H9 (cell line): ENCODE data around the gene ELMO2. TPM values are rescaled to one million over a fixed set of nuclear protein-coding genes. Genes with fewer than 3 reads are reported as not detected.

ENCODE experiments used
- DNase-seq: peaks from one replicate; pipeline ENCODE4 v3.0.0-alpha.2; 2017
- H2AFZ ChIP-seq: one replicate; pipeline ENCODE4 v1.6.1; 2013; ENCODE audit warnings: mild to moderate bottlenecking, low read length, control low read depth, moderate library complexity
- H2AK5ac ChIP-seq: 2 replicates; pipeline ENCODE4 v1.6.1; 2013; ENCODE audit warnings: low read length, control low read depth, mixed read lengths; ENCODE audit not compliant: insufficient read length
- H2BK120ac ChIP-seq: one replicate; pipeline ENCODE4 v1.6.1; 2013; ENCODE audit warnings: low read depth, mild to moderate bottlenecking, low read length, control low read depth, inconsistent platforms; ENCODE audit not compliant: poor library complexity, severe bottlenecking
- H2BK12ac ChIP-seq: 2 replicates; pipeline ENCODE4 v1.6.1; 2013; ENCODE audit warnings: low read length, control low read depth, mixed read lengths, low read depth; ENCODE audit not compliant: insufficient read length
- H2BK15ac ChIP-seq: 2 replicates; pipeline ENCODE4 v1.6.1; 2013; ENCODE audit warnings: low read depth, low read length, control low read depth
- H2BK20ac ChIP-seq: one replicate; pipeline ENCODE4 v1.6.1; 2013; ENCODE audit warnings: low read depth, mild to moderate bottlenecking, low read length, control low read depth, inconsistent platforms; ENCODE audit not compliant: poor library complexity, severe bottlenecking
- H2BK5ac ChIP-seq: 2 replicates; pipeline ENCODE4 v1.6.1; 2013; ENCODE audit warnings: low read length, control low read depth, mixed read lengths; ENCODE audit not compliant: insufficient read length
- H3K14ac ChIP-seq: 2 replicates; pipeline ENCODE4 v1.6.1; 2013; ENCODE audit warnings: low read length, control low read depth; ENCODE audit not compliant: insufficient read depth
- H3K18ac ChIP-seq: 2 replicates; pipeline ENCODE4 v1.6.1; 2013; ENCODE audit warnings: low read depth, mild to moderate bottlenecking, mixed read lengths, low read length, control low read depth; ENCODE audit not compliant: insufficient read length
- H3K23ac ChIP-seq: 2 replicates; pipeline ENCODE4 v1.6.1; 2013; ENCODE audit warnings: low read length, control low read depth, mixed read lengths, low read depth; ENCODE audit not compliant: insufficient read length
- H3K23me2 ChIP-seq: 2 replicates; pipeline ENCODE4 v1.6.1; 2013; ENCODE audit warnings: low read depth, mild to moderate bottlenecking, mixed read lengths, low read length, control low read depth; ENCODE audit not compliant: insufficient read length, poor library complexity, severe bottlenecking
- H3K27ac ChIP-seq: 2 replicates; pipeline ENCODE4 v1.5.1; 2013; ENCODE audit warnings: low read length, control low read depth, mixed read lengths, low read depth; ENCODE audit not compliant: insufficient read length
- H3K27me3 ChIP-seq: 2 replicates; pipeline ENCODE4 v1.6.1; 2013; ENCODE audit warnings: low read length, control low read depth, inconsistent platforms; ENCODE audit not compliant: insufficient read depth
- H3K4ac ChIP-seq: 2 replicates; pipeline ENCODE4 v1.6.1; 2013; ENCODE audit warnings: low read depth, mild to moderate bottlenecking, control low read depth, inconsistent platforms, low read length, moderate library complexity
- H3K4me1 ChIP-seq: 2 replicates; pipeline ENCODE4 v1.6.1; 2013; ENCODE audit warnings: low read length, control low read depth, inconsistent platforms; ENCODE audit not compliant: insufficient read depth
- H3K4me2 ChIP-seq: 2 replicates; pipeline ENCODE4 v1.6.1; 2013; ENCODE audit warnings: low read length, control low read depth, mixed read lengths; ENCODE audit not compliant: insufficient read length, insufficient read depth
- H3K56ac ChIP-seq: 2 replicates; pipeline ENCODE4 v1.6.1; 2013; ENCODE audit warnings: low read depth, mild to moderate bottlenecking, mixed read lengths, low read length, control low read depth; ENCODE audit not compliant: insufficient read length
- H3K79me1 ChIP-seq: 2 replicates; pipeline ENCODE4 v1.6.1; 2013; ENCODE audit warnings: low read depth, mild to moderate bottlenecking, moderate library complexity, low read length, control low read depth, inconsistent platforms; ENCODE audit not compliant: insufficient read depth, poor library complexity, severe bottlenecking
- H3K79me2 ChIP-seq: 2 replicates; pipeline ENCODE4 v1.6.1; 2013; ENCODE audit warnings: low read length, control low read depth, inconsistent platforms; ENCODE audit not compliant: insufficient read depth
- H3K9ac ChIP-seq: 2 replicates; pipeline ENCODE4 v1.6.1; 2013; ENCODE audit warnings: low read length, control low read depth, mixed read lengths; ENCODE audit not compliant: insufficient read length; ENCODE audit errors: extremely low read depth
- H3K9me3 ChIP-seq: one replicate; pipeline ENCODE4 v1.6.1; 2013; ENCODE audit warnings: low read depth, low read length, inconsistent platforms; ENCODE audit not compliant: control insufficient read depth
- H3T11ph ChIP-seq: one replicate; pipeline ENCODE4 v1.6.1; 2013; ENCODE audit warnings: mild to moderate bottlenecking, low read length, control low read depth, inconsistent platforms
- H4K20me1 ChIP-seq: one replicate; pipeline ENCODE4 v1.6.1; 2013; ENCODE audit not compliant: control insufficient read depth, insufficient read length, insufficient read depth
- H4K5ac ChIP-seq: 2 replicates; pipeline ENCODE4 v1.6.1; 2013; ENCODE audit warnings: low read depth, mild to moderate bottlenecking, mixed read lengths, low read length, control low read depth; ENCODE audit not compliant: insufficient read length
- H4K8ac ChIP-seq: replicated peaks from 2 replicates; pipeline ENCODE4 v1.6.1; 2013; ENCODE audit warnings: low read length, control low read depth, mixed read lengths, low read depth; ENCODE audit not compliant: insufficient read length
- H4K91ac ChIP-seq: 2 replicates; pipeline ENCODE4 v1.6.1; 2013; ENCODE audit warnings: low read depth, mild to moderate bottlenecking, moderate library complexity, mixed read lengths, low read length, control low read depth; ENCODE audit not compliant: insufficient read length
- H3K27ac Mint-ChIP-seq, 3 experiments: 2 replicates in 2 of 3; 3 replicates in 1 of 3; pipeline ENCODE4 v1.8.0; 2020 to 2021; ENCODE audit warnings: mixed read lengths in 3 of 3, mild to moderate bottlenecking in 1 of 3, moderate library complexity in 1 of 3
- H3K27me3 Mint-ChIP-seq: 2 replicates; pipeline ENCODE4 v1.8.0; 2021; ENCODE audit warnings: low read depth, mild to moderate bottlenecking, moderate library complexity, mixed read lengths
- H3K36me3 Mint-ChIP-seq, 3 experiments: 2 replicates in 2 of 3; 3 replicates in 1 of 3; pipeline ENCODE4 v1.8.0; 2020 to 2021; ENCODE audit warnings: low read depth in 3 of 3, mixed read lengths in 3 of 3; ENCODE audit not compliant: insufficient read depth in 1 of 3
- H3K4me1 Mint-ChIP-seq, 2 experiments: 2 replicates each; pipeline ENCODE4 v1.8.0; 2020; ENCODE audit warnings: mixed read lengths in 2 of 2
- H3K4me3 Mint-ChIP-seq, 2 experiments: 2 replicates in 1 of 2; 3 replicates in 1 of 2; pipeline ENCODE4 v1.8.0; 2020 to 2021; ENCODE audit warnings: mild to moderate bottlenecking in 2 of 2, mixed read lengths in 2 of 2, moderate library complexity in 1 of 2
- H3K9me3 Mint-ChIP-seq, 2 experiments: 2 replicates in 1 of 2; 3 replicates in 1 of 2; pipeline ENCODE4 v1.8.0; 2020; ENCODE audit warnings: mild to moderate bottlenecking in 2 of 2, mixed read lengths in 2 of 2, moderate library complexity in 1 of 2
- WGBS: extraction: QIAGEN DNeasy Blood & Tissue Kit; methylation state at CpG from one replicate; pipeline ENCODE4 v1.1.7; 2013; ENCODE audit warnings: missing lambda C conversion rate, low lambda C conversion rate, mixed read lengths; ENCODE audit not compliant: insufficient read length; ENCODE audit errors: extremely low coverage; 5-methylcytosine and 5-hydroxymethylcytosine counted together
- total RNA-seq: library from RNA; stranded (reverse); gene quantifications from 2 replicates; pipeline ENCODE4 v1.2.1, GENCODE V29; 2021
- TF ChIP-seq, protein P1 (sequence below): fragments of 200-600 bp; sonication (generic); conservative IDR thresholded peaks from 3 replicates; pipeline ENCODE4 v1.8.0; 2021; ENCODE audit warnings: antibody characterized with exemption, mild to moderate bottlenecking

Gene ELMO2
- total RNA-seq, 1 experiment from 2014 or later = 32.5 TPM

GRCh38 chr20:46455729-46456128, 49.3 kb upstream of the ELMO2 start:
- H3T11ph ChIP-seq = no peak overlapping the region
- no peak overlapping the region for H3K18ac ChIP-seq
- H3K36me3 Mint-ChIP-seq = peaks cover 37 to 47% (median 42%) of the 10 kb centered on the region in 3 experiments
- no peak overlapping the region for H3K9ac ChIP-seq
- H3K23ac ChIP-seq = no peak overlapping the region
- no peak overlapping the region for H2BK12ac ChIP-seq
- H3K14ac ChIP-seq = no peak overlapping the region
- H3K23me2 ChIP-seq = peaks cover 9% of the 10 kb centered on the region
- no peak overlapping the region for H2BK120ac ChIP-seq
- no peak overlapping the region for H3K4me2 ChIP-seq
- no peaks in the 10 kb centered on the region for H3K79me1 ChIP-seq
- no peak overlapping the region for H4K91ac ChIP-seq
- no peak overlapping the region for H2AK5ac ChIP-seq
- H3K4me3 Mint-ChIP-seq = no peak overlapping the region
- DNase-seq = no peak
- H3K56ac ChIP-seq = no peak overlapping the region
- H3K4ac ChIP-seq = no peak overlapping the region
- peaks cover 21 to 26% of the 10 kb centered on the region in 2 experiments for H3K4me1 Mint-ChIP-seq
- no peak overlapping the region for H4K5ac ChIP-seq
- H2BK5ac ChIP-seq = no peak overlapping the region
- no peaks in the 10 kb centered on the region for H3K79me2 ChIP-seq
- 100% methylated on average over 1 of the region's 2 CpGs for WGBS
- H3K9me3 Mint-ChIP-seq = peaks cover 46 to 58% of the 10 kb centered on the region in 2 experiments
- H3K4me1 ChIP-seq = peaks cover 6% of the 10 kb centered on the region; the same call in 1 of the 2 replicates
- no peaks in the 10 kb centered on the region for H3K27me3 ChIP-seq
- TF ChIP-seq, protein P1, sequence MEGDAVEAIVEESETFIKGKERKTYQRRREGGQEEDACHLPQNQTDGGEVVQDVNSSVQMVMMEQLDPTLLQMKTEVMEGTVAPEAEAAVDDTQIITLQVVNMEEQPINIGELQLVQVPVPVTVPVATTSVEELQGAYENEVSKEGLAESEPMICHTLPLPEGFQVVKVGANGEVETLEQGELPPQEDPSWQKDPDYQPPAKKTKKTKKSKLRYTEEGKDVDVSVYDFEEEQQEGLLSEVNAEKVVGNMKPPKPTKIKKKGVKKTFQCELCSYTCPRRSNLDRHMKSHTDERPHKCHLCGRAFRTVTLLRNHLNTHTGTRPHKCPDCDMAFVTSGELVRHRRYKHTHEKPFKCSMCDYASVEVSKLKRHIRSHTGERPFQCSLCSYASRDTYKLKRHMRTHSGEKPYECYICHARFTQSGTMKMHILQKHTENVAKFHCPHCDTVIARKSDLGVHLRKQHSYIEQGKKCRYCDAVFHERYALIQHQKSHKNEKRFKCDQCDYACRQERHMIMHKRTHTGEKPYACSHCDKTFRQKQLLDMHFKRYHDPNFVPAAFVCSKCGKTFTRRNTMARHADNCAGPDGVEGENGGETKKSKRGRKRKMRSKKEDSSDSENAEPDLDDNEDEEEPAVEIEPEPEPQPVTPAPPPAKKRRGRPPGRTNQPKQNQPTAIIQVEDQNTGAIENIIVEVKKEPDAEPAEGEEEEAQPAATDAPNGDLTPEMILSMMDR = no peak
- peaks cover 6% of the 10 kb centered on the region for H3K27me3 Mint-ChIP-seq
- H4K8ac ChIP-seq = no peak overlapping the region
- H2BK20ac ChIP-seq = no peak overlapping the region
- H3K27ac ChIP-seq = no peak overlapping the region
- peaks cover 20% of the 10 kb centered on the region for H3K9me3 ChIP-seq
- no peak overlapping the region for H2AFZ ChIP-seq
- H2BK15ac ChIP-seq = no peak overlapping the region
- H3K27ac Mint-ChIP-seq = no peak overlapping the region
- no peaks in the 10 kb centered on the region for H4K20me1 ChIP-seq
